K562 (cell line): ENCODE data around the gene LARP4B. TPM values are rescaled to one million over a fixed set of nuclear protein-coding genes. Genes with fewer than 3 reads are reported as not detected.

Experiments used
- CBX8 ChIP-seq: fragments of 200-600 bp; sonication (generic); IDR thresholded peaks from 2 replicates; pipeline ENCODE4 v1.6.1; 2012; ENCODE audit warnings: borderline replicate concordance, mixed run types, low read depth, mild to moderate bottlenecking, moderate library complexity, mixed read lengths, low read length, control low read depth, inconsistent platforms; ENCODE audit not compliant: poor library complexity, severe bottlenecking; ENCODE audit errors: extremely low read depth
- CREM ChIP-seq: IDR thresholded peaks from 2 replicates; pipeline ENCODE4 v1.6.1; 2014; ENCODE audit warnings: antibody characterized with exemption, low read depth
- E2F5 ChIP-seq: sonication (generic); formaldehyde crosslinking; IDR thresholded peaks from 2 replicates; pipeline ENCODE4 v1.8.0; 2022; ENCODE audit warnings: mild to moderate bottlenecking, missing genetic modification reagents
- GATAD2A ChIP-seq: fragments of 450-650 bp; IDR thresholded peaks from 2 replicates; pipeline ENCODE4 v1.6.1; 2017
- MCM7 ChIP-seq, 2 experiments: fragments of 450-650 bp; IDR thresholded peaks; 2 replicates each; pipeline ENCODE4 v1.6.1; 2016 to 2018
- NONO ChIP-seq, 2 experiments: fragments of 200-400 bp in 1 of 2; fragments of 450-650 bp in 1 of 2; formaldehyde crosslinking in 1 of 2; IDR thresholded peaks; 2 replicates each; pipeline ENCODE4 v1.6.1; 2017; ENCODE audit warnings: low read depth in 2 of 2, mild to moderate bottlenecking in 2 of 2, moderate library complexity in 2 of 2, low read length in 1 of 2
- POLR2B ChIP-seq: fragments of 450-650 bp; IDR thresholded peaks from 2 replicates; pipeline ENCODE4 v1.6.1; 2018; ENCODE audit warnings: low read depth; ENCODE audit not compliant: partially characterized antibody
- SIX5 ChIP-seq, 2 experiments: IDR thresholded peaks; 2 replicates each; pipeline ENCODE4 v1.6.1; 2011; ENCODE audit warnings: low read length in 2 of 2, borderline replicate concordance in 1 of 2, low read depth in 1 of 2, mild to moderate bottlenecking in 1 of 2, moderate library complexity in 1 of 2; ENCODE audit not compliant: insufficient read depth in 1 of 2
- SMARCB1 ChIP-seq: IDR thresholded peaks from 2 replicates; pipeline ENCODE4 v1.6.1; 2011; ENCODE audit warnings: improper control_type of control experiment, low read depth; ENCODE audit not compliant: insufficient read length
- SREBF2 ChIP-seq: sonication (generic); formaldehyde crosslinking; IDR thresholded peaks from 2 replicates; pipeline ENCODE4 v1.4.0; 2020; ENCODE audit warnings: mild to moderate bottlenecking, missing genetic modification reagents
- TRIM28 ChIP-seq: fragments of 450-650 bp; IDR thresholded peaks from 2 replicates; pipeline ENCODE4 v1.6.1; 2017
- ZKSCAN3 ChIP-seq: fragments of 250-450 bp; sonication (Bioruptor Pico); IDR thresholded peaks from 2 replicates; pipeline ENCODE4 v1.4.0; 2020
- ZNF518B ChIP-seq: fragments of 250-450 bp; sonication (Bioruptor Pico); IDR thresholded peaks from 2 replicates; pipeline ENCODE4 v1.5.0; 2021; ENCODE audit warnings: mild to moderate bottlenecking, moderate library complexity
- ZNF699 ChIP-seq: fragments of 250-450 bp; sonication (Bioruptor Pico); IDR thresholded peaks from 2 replicates; pipeline ENCODE4 v1.8.0; 2021; ENCODE audit warnings: mild to moderate bottlenecking, moderate library complexity; ENCODE audit not compliant: insufficient replicate concordance
- ZNF764 ChIP-seq: fragments of 250-450 bp; sonication (Bioruptor Pico); IDR thresholded peaks from 2 replicates; pipeline ENCODE4 v1.4.0; 2020; ENCODE audit warnings: low read depth, mild to moderate bottlenecking, moderate library complexity
- polyA plus RNA-seq, 8 experiments: library from polyadenylated mRNA; depleted of rRNA in 4 of 8; stranded (reverse) in 5 of 8; unstranded in 3 of 8; fragments of >200 nt; fragmentation: Nextera tagmentation in 2 of 8; fragmentation: Illumina TruSeq in 1 of 8; extraction: Ambion mirVana in 2 of 8; extraction: Trizol in 1 of 8; gene quantifications; 2 replicates each; pipeline versions ENCODE4 v1.2.1 to v1.2.3, GENCODE V29; 2011 to 2014; ENCODE audit warnings: inconsistent platforms in 1 of 8, missing spikeins in 1 of 8
- total RNA-seq, 7 experiments: library from RNA; depleted of rRNA in 6 of 7; stranded (reverse); fragments of >200 nt in 6 of 7; fragmentation: Illumina TruSeq in 2 of 7; extraction: Trizol in 2 of 7; gene quantifications; 2 replicates each; pipeline versions ENCODE4 v1.2.1 to v1.2.3, GENCODE V29; 2011 to 2021; ENCODE audit warnings: low replicate concordance in 1 of 7
- TF ChIP-seq, protein P1 (sequence below): fragments of 250-450 bp; sonication (Bioruptor Pico); IDR thresholded peaks from 2 replicates; pipeline ENCODE4 v1.4.0; 2020; ENCODE audit warnings: mild to moderate bottlenecking, moderate library complexity
- TF ChIP-seq, protein P2 (sequence below): fragments of 150-350 bp; IDR thresholded peaks from 2 replicates; pipeline ENCODE4 v1.6.1; 2014; ENCODE audit warnings: low read depth, mild to moderate bottlenecking, low read length, borderline replicate concordance

The LARP4B gene
- total and polyA plus RNA-seq, 9 of the 15 experiments (the other 6 are each of a cell fraction or from before 2014, with no cell fraction given): 11.8 to 130 (median 42.6) TPM

DNA sequence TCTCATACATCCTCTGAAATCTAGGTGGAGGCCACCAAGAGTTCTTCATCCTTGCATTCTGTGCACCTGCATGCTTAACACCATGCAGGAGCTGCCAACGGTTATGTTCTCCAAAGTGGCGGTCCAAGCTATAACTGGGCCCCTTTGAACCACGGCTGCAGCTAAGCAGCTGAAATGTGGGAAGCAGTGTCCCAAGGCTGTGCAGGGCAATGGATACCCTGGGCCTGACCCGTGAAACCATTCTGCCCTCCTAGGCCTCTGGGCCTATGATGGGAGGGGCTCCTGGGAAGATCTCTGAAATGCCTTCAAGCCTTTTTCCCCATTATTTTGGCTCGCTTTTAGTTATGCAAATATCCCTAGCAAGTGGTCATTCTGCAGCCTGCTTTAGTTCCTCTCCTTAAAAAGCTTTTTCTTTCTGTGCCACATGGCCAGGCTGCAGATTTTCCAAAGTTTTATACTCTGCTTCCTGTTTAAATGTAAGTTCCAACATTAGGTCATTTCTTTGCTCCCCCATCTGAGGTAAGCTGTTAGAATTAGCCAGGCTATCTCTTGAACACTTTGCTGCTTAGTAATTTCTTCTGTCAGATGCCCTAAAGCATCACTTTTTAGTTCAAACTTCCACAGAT lies 49.1 kb upstream of the LARP4B start (continued):
- TF ChIP-seq POLR2B (no peak), MCM7 (IDR thresholded peaks at IDR 0.05) (no peak), TRIM28 (peak; percentile 85), E2F5 (no peak), GATAD2A (no peak), ZKSCAN3 (CRISPR knock-in tag) (no peak), ZNF764 (CRISPR knock-in tag) (no peak), SREBF2 (CRISPR knock-in tag) (no peak), NONO (IDR thresholded peaks at IDR 0.05; ENCODE audit: low read depth in 2 of 2, low read length in 1 of 2) (no peak), SMARCB1 (no peak), CBX8 (no peak), ZNF518B (no peak), CREM (no peak), ZNF699 (CRISPR knock-in tag) (no peak), SIX5 (IDR thresholded peaks at IDR 0.05; ENCODE audit: borderline replicate concordance in 1 of 2, insufficient read depth in 1 of 2, low read depth in 1 of 2, low read length in 2 of 2) (no peak)
- TF ChIP-seq, protein P1, sequence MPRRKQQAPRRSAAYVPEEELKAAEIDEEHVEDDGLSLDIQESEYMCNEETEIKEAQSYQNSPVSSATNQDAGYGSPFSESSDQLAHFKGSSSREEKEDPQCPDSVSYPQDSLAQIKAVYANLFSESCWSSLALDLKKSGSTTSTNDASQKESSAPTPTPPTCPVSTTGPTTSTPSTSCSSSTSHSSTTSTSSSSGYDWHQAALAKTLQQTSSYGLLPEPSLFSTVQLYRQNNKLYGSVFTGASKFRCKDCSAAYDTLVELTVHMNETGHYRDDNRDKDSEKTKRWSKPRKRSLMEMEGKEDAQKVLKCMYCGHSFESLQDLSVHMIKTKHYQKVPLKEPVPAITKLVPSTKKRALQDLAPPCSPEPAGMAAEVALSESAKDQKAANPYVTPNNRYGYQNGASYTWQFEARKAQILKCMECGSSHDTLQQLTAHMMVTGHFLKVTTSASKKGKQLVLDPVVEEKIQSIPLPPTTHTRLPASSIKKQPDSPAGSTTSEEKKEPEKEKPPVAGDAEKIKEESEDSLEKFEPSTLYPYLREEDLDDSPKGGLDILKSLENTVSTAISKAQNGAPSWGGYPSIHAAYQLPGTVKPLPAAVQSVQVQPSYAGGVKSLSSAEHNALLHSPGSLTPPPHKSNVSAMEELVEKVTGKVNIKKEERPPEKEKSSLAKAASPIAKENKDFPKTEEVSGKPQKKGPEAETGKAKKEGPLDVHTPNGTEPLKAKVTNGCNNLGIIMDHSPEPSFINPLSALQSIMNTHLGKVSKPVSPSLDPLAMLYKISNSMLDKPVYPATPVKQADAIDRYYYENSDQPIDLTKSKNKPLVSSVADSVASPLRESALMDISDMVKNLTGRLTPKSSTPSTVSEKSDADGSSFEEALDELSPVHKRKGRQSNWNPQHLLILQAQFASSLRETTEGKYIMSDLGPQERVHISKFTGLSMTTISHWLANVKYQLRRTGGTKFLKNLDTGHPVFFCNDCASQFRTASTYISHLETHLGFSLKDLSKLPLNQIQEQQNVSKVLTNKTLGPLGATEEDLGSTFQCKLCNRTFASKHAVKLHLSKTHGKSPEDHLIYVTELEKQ (CRISPR knock-in tag): no peak
- TF ChIP-seq, protein P2, sequence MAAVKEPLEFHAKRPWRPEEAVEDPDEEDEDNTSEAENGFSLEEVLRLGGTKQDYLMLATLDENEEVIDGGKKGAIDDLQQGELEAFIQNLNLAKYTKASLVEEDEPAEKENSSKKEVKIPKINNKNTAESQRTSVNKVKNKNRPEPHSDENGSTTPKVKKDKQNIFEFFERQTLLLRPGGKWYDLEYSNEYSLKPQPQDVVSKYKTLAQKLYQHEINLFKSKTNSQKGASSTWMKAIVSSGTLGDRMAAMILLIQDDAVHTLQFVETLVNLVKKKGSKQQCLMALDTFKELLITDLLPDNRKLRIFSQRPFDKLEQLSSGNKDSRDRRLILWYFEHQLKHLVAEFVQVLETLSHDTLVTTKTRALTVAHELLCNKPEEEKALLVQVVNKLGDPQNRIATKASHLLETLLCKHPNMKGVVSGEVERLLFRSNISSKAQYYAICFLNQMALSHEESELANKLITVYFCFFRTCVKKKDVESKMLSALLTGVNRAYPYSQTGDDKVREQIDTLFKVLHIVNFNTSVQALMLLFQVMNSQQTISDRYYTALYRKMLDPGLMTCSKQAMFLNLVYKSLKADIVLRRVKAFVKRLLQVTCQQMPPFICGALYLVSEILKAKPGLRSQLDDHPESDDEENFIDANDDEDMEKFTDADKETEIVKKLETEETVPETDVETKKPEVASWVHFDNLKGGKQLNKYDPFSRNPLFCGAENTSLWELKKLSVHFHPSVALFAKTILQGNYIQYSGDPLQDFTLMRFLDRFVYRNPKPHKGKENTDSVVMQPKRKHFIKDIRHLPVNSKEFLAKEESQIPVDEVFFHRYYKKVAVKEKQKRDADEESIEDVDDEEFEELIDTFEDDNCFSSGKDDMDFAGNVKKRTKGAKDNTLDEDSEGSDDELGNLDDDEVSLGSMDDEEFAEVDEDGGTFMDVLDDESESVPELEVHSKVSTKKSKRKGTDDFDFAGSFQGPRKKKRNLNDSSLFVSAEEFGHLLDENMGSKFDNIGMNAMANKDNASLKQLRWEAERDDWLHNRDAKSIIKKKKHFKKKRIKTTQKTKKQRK: peak; percentile 79
